ENCODE data around the gene NRDC.
"Not testable (repeated sequence)": the region's sequence is repeated elsewhere in the genome, so short reads cannot be mapped to it uniquely, and the experiment has no call there.

NRDC gene

GRCh38 chr1:51877434-51878307 is 856 bp downstream of the NRDC start:
- peak; percentile 76 for DNase-seq

- DNase-seq: no peak
Observed at GRCh38 chr1:51875836-51876235, 2.7 kb downstream of the NRDC start.

DNA sequence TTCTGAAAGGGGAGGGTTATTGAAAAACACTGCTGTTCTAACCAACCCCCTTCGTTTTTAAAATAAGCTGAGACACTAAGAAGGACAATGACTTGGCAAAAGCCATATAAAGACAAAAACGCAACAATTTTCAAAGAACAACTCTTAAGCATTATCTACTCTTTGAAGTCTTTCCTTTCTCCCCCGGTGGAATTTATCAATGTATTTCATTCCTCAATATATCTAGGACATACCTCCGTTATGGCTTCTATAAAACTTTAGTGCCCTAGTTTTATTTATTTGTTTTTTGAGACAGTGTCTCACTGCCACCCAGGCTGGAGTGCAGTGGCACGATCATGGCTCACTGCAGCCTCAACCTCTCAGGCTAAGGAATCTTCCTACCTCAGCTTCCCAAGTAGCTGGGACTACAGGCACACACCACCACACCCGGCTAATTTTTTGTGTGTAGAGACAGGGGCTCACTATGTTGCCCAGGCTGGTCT is 3.2 kb downstream of the NRDC start:
- DNase-seq: no peak

GRCh38 chr1:51873270-51873669 is 5.3 kb downstream of the NRDC start:
- not testable (repeated sequence) for DNase-seq

DNA sequence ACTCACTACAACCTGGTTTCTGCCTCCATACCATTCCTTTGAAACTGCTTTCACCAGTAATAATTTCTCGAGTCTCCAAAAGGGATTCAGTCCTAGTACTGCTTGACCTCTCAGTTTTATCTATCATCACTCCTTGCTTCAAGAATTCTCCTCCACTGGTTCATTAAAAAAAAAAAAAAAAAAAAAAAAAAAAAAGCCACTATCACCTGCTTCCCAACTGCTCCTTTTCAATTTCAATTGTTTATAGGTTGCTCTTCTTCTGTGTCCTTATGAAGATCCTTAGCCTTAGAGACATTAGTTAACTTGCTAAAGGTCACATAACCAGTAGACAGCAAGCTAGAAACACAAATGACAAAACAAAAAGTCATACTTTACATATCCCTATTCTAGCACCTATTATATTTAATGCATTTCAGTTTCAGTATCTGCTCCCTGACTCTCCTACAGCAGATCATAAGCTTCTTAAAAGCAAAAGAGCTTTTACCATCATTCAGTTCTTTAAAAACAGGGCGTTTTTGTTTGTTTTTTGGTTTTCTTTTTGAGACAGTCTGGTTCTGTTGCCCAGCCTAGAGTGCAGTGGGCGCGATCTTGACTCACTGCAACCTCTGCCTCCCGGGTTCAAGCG is 7.1 kb downstream of the NRDC start:
- DNase-seq: no peak

DNA sequence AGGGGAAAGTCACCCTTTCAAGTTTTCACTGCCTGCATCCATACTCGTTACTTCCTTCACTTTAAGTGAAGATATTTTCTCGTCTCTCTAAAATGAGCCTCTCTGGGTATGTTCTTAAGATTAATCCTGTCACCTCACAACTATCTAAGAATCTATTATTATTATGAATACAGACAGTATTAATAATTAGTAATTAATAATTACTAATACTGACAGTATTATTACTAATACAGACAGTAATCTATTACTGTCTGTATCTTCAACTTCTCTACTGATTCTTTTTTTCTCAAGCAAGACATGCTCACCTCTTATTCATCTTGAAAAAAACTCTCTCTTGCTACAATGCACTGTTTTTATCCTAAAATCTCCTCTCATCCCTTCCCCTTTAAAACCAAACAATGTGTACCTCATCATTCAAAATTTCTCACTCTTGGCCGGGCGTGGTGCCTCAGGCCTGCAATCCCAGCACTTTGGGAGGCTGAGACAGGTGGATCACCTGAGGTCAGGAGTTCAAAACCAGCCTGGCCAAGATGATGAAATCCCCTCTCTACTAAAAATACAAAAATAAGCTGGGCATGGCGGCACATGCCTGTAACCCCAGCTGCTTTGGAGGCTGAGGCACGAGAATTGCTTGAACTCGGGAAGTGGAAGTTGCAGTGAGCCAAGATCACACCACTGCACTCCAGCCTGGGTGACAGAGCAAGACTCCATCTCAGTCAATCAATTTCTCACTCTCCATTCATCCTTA is 7.8 kb downstream of the NRDC start:
- no peak for DNase-seq

GRCh38 chr1:51867479-51868232 is 10.9 kb downstream of the NRDC start:
- no peak for DNase-seq

DNA sequence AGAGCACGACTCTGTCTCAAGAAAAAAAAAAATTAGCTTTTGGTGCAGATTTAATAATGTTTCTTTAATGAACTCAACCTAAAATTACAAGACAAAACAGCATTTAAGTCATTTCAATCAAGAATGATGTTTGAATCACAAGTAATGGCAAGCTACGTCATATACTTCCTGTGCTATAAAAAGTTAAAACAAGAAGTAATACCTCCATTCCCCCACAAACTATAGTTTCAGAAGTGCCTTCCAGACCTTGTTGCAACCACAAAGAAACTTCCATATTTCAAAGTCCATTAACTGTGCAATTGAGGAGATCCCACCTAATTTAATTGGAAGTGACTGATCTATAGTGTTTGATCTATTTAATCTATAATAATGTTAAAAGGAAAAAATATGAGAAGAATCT is 15.1 kb downstream of the NRDC start:
- no peak for DNase-seq

DNA sequence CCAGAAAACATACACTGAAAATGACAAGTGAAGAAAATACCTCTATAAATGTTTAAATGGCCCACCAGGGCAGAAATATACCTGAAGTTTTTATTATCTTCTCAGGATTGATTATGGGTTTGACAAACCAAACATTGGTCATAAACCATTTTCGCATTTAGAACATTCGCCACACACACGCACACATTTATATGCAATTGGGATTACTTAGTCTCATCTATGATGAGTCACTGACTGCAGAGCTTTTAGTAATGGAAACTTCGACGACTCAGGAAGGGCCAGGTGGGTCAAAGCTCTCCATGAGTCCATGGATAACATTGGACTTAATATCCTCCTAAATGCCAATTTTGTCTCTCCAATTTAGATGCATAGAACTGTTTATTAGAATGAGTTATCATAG is 16.9 kb downstream of the NRDC start:
- no peak for DNase-seq

- no peak for DNase-seq
Observed at GRCh38 chr1:51859735-51860134, 18.8 kb downstream of the NRDC start.

GRCh38 chr1:51859333-51859732 is 19.2 kb downstream of the NRDC start:
- no peak for DNase-seq

GRCh38 chr1:51858892-51859291 is 19.6 kb downstream of the NRDC start:
- DNase-seq: no peak

GRCh38 chr1:51856745-51857144 is 21.8 kb downstream of the NRDC start:
- DNase-seq: no peak

GRCh38 chr1:51855624-51856023 is 22.9 kb downstream of the NRDC start:
- no peak for DNase-seq

GRCh38 chr1:51853360-51853759 is 25.2 kb downstream of the NRDC start:
- no peak for DNase-seq

DNA sequence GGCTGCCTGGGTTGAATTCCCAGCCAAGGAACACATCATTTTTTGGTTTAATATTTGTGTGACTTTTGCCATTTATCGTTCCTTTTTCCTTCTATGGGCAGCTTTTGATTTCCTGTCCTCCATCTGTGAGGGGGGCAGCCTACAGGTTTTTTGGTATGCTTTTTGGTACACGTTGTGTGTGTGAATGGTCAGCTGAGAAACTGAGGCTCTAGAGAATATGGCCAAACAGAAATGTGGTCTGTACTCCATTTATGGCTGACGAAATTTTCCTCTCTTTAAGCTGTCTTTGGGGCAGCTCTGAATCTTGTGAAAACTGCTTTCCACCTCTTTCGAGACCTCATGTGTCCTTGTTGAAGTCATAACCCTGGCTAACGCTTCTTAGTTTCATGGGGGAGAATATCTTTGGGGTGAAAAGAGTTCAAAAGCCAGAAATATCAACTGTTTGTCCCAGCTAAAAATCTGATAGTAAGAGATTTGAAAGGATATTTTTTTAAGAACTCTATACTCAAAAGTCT is 26.6 kb downstream of the NRDC start:
- no peak for DNase-seq

DNA sequence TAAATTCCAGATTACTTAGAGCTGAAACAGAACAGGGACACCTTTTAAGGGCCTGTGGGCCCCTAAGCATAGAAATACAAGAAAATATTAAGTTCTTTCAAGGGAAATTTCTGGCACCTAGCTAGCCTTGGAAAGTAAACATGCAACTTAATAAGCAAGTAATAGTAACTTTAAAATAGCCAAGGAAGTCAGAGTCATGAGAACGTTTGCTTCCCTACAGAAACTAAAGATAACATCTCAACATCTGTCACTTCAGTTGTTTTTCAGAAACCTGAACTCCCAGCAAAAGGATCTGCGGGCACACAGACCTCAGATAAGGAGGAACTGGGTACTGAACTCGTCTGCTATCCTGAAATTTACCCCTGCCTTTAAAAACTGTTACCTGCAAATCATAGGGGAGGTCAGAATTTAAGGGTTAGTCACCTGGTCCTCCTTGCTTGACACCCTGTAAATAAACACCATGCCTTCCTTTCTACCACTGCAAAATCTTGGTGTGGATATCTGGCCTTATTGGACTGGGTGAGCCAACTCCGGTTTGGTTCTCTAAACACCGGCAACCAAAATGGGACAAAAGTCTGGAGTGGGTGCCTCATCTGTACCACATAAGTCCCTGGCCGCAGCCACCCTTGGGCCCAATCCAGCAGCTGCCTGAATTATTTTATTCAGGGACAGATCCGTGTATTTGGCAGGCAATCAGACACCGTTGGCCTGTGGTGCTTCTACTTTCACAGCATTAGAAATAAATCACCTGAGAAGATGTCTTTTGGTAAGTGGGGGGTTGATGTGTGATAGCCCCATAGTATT is 27.9 kb downstream of the NRDC start:
- no peak for DNase-seq

- DNase-seq: no peak
Observed at GRCh38 chr1:51847294-51847920, 31.1 kb downstream of the NRDC start.

DNA sequence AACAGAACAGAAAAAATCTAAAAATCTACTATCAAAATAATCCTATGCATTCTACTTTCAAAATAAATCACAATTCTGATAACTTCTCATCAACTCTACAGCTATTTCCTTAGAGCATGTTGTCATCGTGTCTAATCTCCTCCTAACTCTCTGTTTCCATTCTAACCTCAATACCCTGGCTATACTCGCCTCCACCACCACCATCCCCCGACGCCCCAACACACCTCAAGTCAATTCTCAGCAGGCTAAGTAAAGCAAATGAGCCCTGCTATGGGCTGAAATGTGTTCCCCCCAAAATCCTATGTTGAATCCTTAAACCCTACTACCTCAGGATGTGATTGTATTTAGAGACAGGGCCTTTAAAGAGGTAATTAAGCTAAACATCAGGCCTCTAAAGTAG is 34.6 kb downstream of the NRDC start:
- no peak for DNase-seq

DNA sequence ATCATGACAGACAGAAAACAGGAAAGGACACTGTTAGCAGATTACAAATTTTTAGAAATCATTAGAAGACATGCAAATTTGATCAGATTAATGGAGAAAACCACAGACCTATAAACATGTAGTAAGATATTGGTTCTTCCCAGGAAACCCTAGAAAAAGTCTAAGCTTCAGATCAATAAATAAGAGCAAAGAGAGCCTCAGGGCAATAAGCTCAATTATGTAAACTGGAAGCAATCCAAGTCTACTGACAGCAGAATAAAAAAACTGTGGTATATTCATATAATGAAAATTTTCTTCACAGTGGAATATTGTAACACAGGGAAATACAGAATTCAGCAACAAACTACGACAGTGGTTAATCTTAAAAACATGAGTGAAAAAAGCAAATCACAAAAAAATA is 36.3 kb downstream of the NRDC start:
- DNase-seq: no peak

DNA sequence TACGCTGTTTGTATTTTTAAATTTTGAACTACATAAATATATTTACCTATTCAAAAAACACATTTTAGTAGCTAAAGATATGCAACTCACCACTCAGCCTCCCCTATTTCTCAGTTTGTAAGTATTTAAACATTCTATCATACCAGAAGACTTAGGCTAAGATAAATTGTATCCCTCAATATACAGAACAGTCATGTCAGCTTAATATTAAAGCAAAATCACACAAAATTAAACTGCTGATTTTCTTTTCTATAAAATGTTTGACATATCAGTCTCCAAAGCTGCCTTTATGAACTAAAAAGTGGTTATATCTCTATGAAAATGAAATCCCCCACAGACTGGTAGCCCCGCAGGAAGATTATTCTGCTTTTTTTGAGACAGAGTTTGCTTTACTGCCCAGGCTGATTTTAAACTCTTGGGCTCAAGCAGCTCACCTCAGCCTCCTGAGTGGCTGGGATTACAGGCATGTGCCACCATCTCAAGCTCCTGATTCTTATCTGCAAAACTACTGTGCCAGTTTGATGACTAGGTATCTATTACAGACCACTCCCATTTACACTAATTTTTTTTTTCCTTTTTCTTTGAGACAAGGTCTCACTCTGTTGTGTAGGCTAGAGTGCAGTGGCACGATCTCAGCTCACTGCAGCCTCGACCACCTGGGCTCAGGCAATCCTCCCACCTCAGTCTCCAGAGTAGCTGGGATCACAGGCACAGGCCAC is 37.6 kb downstream of the NRDC start:
- no peak for DNase-seq
